Gastrocnemius medialis (tissue), 4 donors: ENCODE results near the gene HES5.

Source experiments
- CTCF ChIP-seq, 5 experiments: fragments of 450-650 bp in 3 of 5; fragments of 200-600 bp in 2 of 5; sonication (generic) in 2 of 5; IDR thresholded peaks in 4 of 5; conservative IDR thresholded peaks in 1 of 5; 1 replicate in 4 of 5; 2 replicates in 1 of 5; pipeline ENCODE4 v1.5.1; 2016 to 2019; ENCODE audit warnings: antibody characterized with exemption in 5 of 5, mild to moderate bottlenecking in 3 of 5, moderate library complexity in 3 of 5
- POLR2A ChIP-seq, 2 donors: fragments of 450-650 bp; IDR thresholded peaks; one replicate each; pipeline ENCODE4 v1.6.1; 2017; ENCODE audit warnings: antibody characterized with exemption in 2 of 2, mild to moderate bottlenecking in 2 of 2, moderate library complexity in 2 of 2

GRCh38 chr1:2519029-2519685, 10.9 kb downstream of the HES5 start:
- TF ChIP-seq CTCF (IDR thresholded peaks at IDR 0.05 in 4 of 5, conservative IDR thresholded peaks at IDR 0.05 in 1 of 5) (no peak), POLR2A (IDR thresholded peaks at IDR 0.05) (no peak)
